AG08395 (cell line): Measurements from ENCODE around the gene MASP1.
"Not testable (repeated sequence)": the region's sequence is repeated elsewhere in the genome, so short reads cannot be mapped to it uniquely, and the experiment has no call there.

Experiments
- DNase-seq: peaks from one replicate; pipeline ENCODE4 v3.0.0; 2012; ENCODE audit warnings: mixed read lengths, low spot score

MASP1 gene

GRCh38 chr3:187223799-187224198, 67.7 kb downstream of the MASP1 start:
- no peak for DNase-seq

- no peak for DNase-seq
Measured at GRCh38 chr3:187222801-187223200, 68.7 kb downstream of the MASP1 start.

- no peak for DNase-seq
Measured at GRCh38 chr3:187215460-187215859, 76.1 kb downstream of the MASP1 start.

GRCh38 chr3:187213616-187214015, 77.9 kb downstream of the MASP1 start:
- DNase-seq = no peak

- peak; percentile 24 for DNase-seq
Measured at GRCh38 chr3:187212705-187213104, 78.8 kb downstream of the MASP1 start.

GRCh38 chr3:187212196-187212545, 79.4 kb downstream of the MASP1 start:
- DNase-seq = no peak

- DNase-seq = peak; percentile 82
Measured at GRCh38 chr3:187211532-187212195, 79.9 kb downstream of the MASP1 start.

GRCh38 chr3:187210545-187211327, 80.8 kb downstream of the MASP1 start:
- DNase-seq = peak; percentile 95

GRCh38 chr3:187210091-187210490, 81.4 kb downstream of the MASP1 start:
- no peak for DNase-seq

GRCh38 chr3:187209491-187209890, 82.0 kb downstream of the MASP1 start:
- DNase-seq = peak; percentile 49

- peak; percentile 39 for DNase-seq
Measured at GRCh38 chr3:187208159-187208558, 83.4 kb downstream of the MASP1 start.

- DNase-seq = no peak
Measured at GRCh38 chr3:187207624-187208023, 83.9 kb downstream of the MASP1 start.

GRCh38 chr3:187207062-187207461, 84.5 kb downstream of the MASP1 start:
- DNase-seq = no peak

- no peak for DNase-seq
Measured at GRCh38 chr3:187205683-187206082, 85.9 kb downstream of the MASP1 start.

- not testable (repeated sequence) for DNase-seq
Measured at GRCh38 chr3:187199463-187200050, 92.0 kb downstream of the MASP1 start.

- no peak for DNase-seq
Measured at GRCh38 chr3:187198490-187198889, 93.0 kb downstream of the MASP1 start.

- DNase-seq = no peak
Measured at GRCh38 chr3:187197335-187197649, 94.2 kb downstream of the MASP1 start, which contains the start of gene RTP1. Gene RTP1, plus strand, starts transcription at chr3:187197486. Its CDS starts 30 bp downstream, at chr3:187197516.

GRCh38 chr3:187196573-187197334, 94.8 kb downstream of the MASP1 start:
- no peak for DNase-seq

- DNase-seq = peak; percentile 54
Measured at GRCh38 chr3:187193181-187193580, 98.4 kb downstream of the MASP1 start.

- DNase-seq = no peak
Measured at GRCh38 chr3:187191271-187191670, 100.3 kb downstream of the MASP1 start.

GRCh38 chr3:187188931-187189330, 102.6 kb downstream of the MASP1 start:
- DNase-seq = no peak

GRCh38 chr3:187186801-187187421, 104.6 kb downstream of the MASP1 start:
- peak; percentile 81 for DNase-seq
